GM10266 (cell line): ENCODE data around the gene QSOX2.

Experiments used
- DNase-seq: peaks from one replicate; pipeline ENCODE4 v3.0.0; 2012; ENCODE audit errors: extremely low spot score
- CTCF ChIP-seq: IDR thresholded peaks from 2 replicates; pipeline ENCODE4 v1.5.1; 2012; ENCODE audit warnings: mild to moderate bottlenecking, low read depth; ENCODE audit not compliant: control insufficient read depth, insufficient read depth; ENCODE audit errors: missing control alignments

The QSOX2 gene

DNA sequence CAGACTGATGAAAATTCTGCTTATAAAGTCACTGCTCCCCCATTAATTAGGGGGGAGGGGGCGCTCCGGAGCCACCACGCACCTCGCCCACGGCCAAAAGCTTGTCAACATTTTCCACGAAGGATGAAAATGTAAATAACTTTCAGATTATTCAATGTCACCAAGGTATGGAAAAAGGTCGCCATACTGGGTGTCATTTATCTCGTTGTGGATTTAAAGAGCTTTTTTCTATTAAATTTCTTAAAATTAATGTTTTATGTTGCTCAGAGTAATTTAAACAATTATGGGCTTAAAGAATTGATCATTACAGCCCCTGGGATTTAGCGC lies 53.7 kb downstream of the QSOX2 start:
- TF ChIP-seq CTCF = no peak
- no peak for DNase-seq

- no peak for DNase-seq
- TF ChIP-seq CTCF = no peak
Observed at GRCh38 chr9:136191099-136191959, 54.3 kb downstream of the QSOX2 start.

- no peak for TF ChIP-seq CTCF
- DNase-seq = no peak
Observed at GRCh38 chr9:136190656-136191055, 55.0 kb downstream of the QSOX2 start.

DNA sequence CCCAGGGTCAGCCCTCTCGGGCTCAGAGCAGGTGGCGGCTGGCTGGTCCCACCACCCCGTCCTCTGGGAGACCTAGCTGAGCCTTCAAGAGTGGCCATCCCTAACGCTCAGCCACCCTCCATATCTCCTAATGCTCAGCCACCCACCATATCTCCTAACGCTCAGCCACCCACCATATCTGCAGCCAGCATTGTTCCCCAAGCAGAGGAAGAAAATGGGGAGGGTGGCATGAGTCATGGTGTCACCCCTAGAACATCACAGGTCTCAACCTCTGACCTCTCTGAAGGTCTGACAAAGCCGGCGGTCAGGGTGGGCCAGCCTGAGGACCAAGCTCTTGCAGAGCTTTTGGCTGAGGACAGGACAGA lies 55.4 kb downstream of the QSOX2 start:
- no peak for DNase-seq
- TF ChIP-seq CTCF = no peak

GRCh38 chr9:136189394-136190236 lies 56.0 kb downstream of the QSOX2 start:
- TF ChIP-seq CTCF = no peak
- no peak for DNase-seq

- no peak for TF ChIP-seq CTCF
- DNase-seq = no peak
Observed at GRCh38 chr9:136187683-136188586, 57.7 kb downstream of the QSOX2 start.
